ENCODE measurements around the gene JUP.

DNA sequence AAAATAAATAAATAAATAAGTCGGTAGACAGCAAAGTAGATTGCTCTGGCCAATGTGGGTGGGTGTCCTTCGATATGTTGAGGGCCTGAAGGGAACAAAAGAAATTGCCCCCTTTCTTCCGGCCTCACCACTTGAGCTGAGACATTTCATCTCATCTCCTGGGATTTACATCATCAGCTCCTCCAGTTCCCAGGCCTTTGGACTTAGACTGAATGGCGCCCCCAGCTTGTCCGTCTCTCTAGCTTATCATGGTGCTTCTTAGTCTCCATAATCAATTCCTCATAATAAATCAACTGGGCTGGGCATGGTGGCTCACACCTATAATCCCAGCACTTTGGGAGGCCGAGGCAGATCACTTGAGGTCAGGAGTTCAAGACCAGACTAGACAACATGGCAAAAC, 38.2 kb downstream of the JUP start:
- TF ChIP-seq TCF4 (CRISPR knock-in tag; IDR thresholded peaks at IDR 0.05; ENCODE audit: borderline replicate concordance) (no peak), ESRRG (CRISPR knock-in tag; IDR thresholded peaks at IDR 0.05) (no peak), TOX (CRISPR knock-in tag; IDR thresholded peaks at IDR 0.05; ENCODE audit: borderline replicate concordance) (no peak), CSDC2 (CRISPR knock-in tag; IDR thresholded peaks at IDR 0.05) (no peak), RARB (CRISPR knock-in tag; IDR thresholded peaks at IDR 0.05) (no peak), BACH2 (CRISPR knock-in tag; IDR thresholded peaks at IDR 0.05; ENCODE audit: borderline replicate concordance) (no peak), ZNF70 (CRISPR knock-in tag; IDR thresholded peaks at IDR 0.05) (no peak), OSR1 (CRISPR knock-in tag; IDR thresholded peaks at IDR 0.05) (no peak)
- TF ChIP-seq, protein P1, sequence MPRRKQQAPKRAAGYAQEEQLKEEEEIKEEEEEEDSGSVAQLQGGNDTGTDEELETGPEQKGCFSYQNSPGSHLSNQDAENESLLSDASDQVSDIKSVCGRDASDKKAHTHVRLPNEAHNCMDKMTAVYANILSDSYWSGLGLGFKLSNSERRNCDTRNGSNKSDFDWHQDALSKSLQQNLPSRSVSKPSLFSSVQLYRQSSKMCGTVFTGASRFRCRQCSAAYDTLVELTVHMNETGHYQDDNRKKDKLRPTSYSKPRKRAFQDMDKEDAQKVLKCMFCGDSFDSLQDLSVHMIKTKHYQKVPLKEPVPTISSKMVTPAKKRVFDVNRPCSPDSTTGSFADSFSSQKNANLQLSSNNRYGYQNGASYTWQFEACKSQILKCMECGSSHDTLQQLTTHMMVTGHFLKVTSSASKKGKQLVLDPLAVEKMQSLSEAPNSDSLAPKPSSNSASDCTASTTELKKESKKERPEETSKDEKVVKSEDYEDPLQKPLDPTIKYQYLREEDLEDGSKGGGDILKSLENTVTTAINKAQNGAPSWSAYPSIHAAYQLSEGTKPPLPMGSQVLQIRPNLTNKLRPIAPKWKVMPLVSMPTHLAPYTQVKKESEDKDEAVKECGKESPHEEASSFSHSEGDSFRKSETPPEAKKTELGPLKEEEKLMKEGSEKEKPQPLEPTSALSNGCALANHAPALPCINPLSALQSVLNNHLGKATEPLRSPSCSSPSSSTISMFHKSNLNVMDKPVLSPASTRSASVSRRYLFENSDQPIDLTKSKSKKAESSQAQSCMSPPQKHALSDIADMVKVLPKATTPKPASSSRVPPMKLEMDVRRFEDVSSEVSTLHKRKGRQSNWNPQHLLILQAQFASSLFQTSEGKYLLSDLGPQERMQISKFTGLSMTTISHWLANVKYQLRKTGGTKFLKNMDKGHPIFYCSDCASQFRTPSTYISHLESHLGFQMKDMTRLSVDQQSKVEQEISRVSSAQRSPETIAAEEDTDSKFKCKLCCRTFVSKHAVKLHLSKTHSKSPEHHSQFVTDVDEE (CRISPR knock-in tag; IDR thresholded peaks at IDR 0.05): no peak
